GM23338 (cell line): ENCODE results near the gene COMMD10. TPM values are rescaled to one million over a fixed set of nuclear protein-coding genes. Genes with fewer than 3 reads are reported as not detected.

Experiments used
- ATAC-seq: fragments of 200-7000 bp; cut with Tn5 transposase; 3 replicates; pipeline ENCODE4 v1.9.1; 2020
- DNase-seq: peaks from one replicate; pipeline ENCODE4 v3.0.0-alpha.2; 2015; ENCODE audit warnings: low spot score
- H2AFZ ChIP-seq: fragments of 200-600 bp; sonication (generic); 2 replicates; pipeline ENCODE4 v1.8.0; 2016; ENCODE audit warnings: antibody characterized with exemption, mild to moderate bottlenecking, moderate library complexity
- H3F3A ChIP-seq: fragments of 200-600 bp; sonication (generic); replicated peaks from 2 replicates; pipeline ENCODE4 v1.8.0; 2017; ENCODE audit warnings: antibody characterized with exemption, mixed run types, low read depth
- H3K27ac ChIP-seq: fragments of 200-600 bp; sonication (generic); 2 replicates; pipeline ENCODE4 v1.6.1; 2016; ENCODE audit warnings: low read depth
- H3K27me3 ChIP-seq: fragments of 200-600 bp; sonication (generic); 2 replicates; pipeline ENCODE4 v1.8.0; 2016; ENCODE audit warnings: mild to moderate bottlenecking, mixed run types, moderate library complexity; ENCODE audit not compliant: insufficient read depth
- H3K36me3 ChIP-seq: fragments of 200-600 bp; sonication (generic); 2 replicates; pipeline ENCODE4 v1.8.0; 2016; ENCODE audit warnings: mild to moderate bottlenecking; ENCODE audit not compliant: insufficient read depth
- H3K4me1 ChIP-seq: fragments of 200-600 bp; sonication (generic); 2 replicates; pipeline ENCODE4 v1.8.0; 2016; ENCODE audit warnings: mild to moderate bottlenecking, moderate library complexity; ENCODE audit not compliant: insufficient read depth
- H3K4me2 ChIP-seq: fragments of 200-600 bp; sonication (generic); 2 replicates; pipeline ENCODE4 v1.7.1; 2017; ENCODE audit warnings: mixed run types
- H3K4me3 ChIP-seq: fragments of 200-600 bp; sonication (generic); 2 replicates; pipeline ENCODE4 v1.6.1; 2016; ENCODE audit warnings: mixed run types
- H3K79me2 ChIP-seq: fragments of 200-600 bp; sonication (generic); replicated peaks from 2 replicates; pipeline ENCODE4 v1.8.0; 2017; ENCODE audit warnings: mild to moderate bottlenecking; ENCODE audit not compliant: insufficient read depth
- H3K9me2 ChIP-seq: fragments of 200-600 bp; sonication (generic); 2 replicates; pipeline ENCODE4 v1.8.0; 2017; ENCODE audit not compliant: insufficient read depth
- H4K20me1 ChIP-seq: fragments of 200-600 bp; sonication (generic); replicated peaks from 2 replicates; pipeline ENCODE4 v1.8.0; 2017; ENCODE audit warnings: mild to moderate bottlenecking; ENCODE audit not compliant: insufficient read depth
- H3K27ac Mint-ChIP-seq: 2 replicates; pipeline ENCODE4 v1.8.0; 2020; ENCODE audit warnings: inconsistent platforms, mild to moderate bottlenecking, moderate library complexity, mixed read lengths
- H3K27me3 Mint-ChIP-seq: 3 replicates; pipeline ENCODE4 v1.8.0; 2022; ENCODE audit warnings: low read depth, mild to moderate bottlenecking, moderate library complexity, mixed read lengths, inconsistent platforms; ENCODE audit not compliant: insufficient read depth, poor library complexity
- H3K36me3 Mint-ChIP-seq: 3 replicates; pipeline ENCODE4 v1.8.0; 2021; ENCODE audit warnings: low read depth, mild to moderate bottlenecking, inconsistent platforms, moderate library complexity, mixed read lengths
- H3K4me1 Mint-ChIP-seq: 3 replicates; pipeline ENCODE4 v1.8.0; 2020; ENCODE audit warnings: mild to moderate bottlenecking, inconsistent platforms, mixed read lengths
- H3K4me3 Mint-ChIP-seq: 3 replicates; pipeline ENCODE4 v1.8.0; 2021; ENCODE audit warnings: moderate library complexity, mild to moderate bottlenecking, inconsistent platforms, mixed read lengths
- H3K9me3 Mint-ChIP-seq: 3 replicates; pipeline ENCODE4 v1.8.0; 2020; ENCODE audit warnings: moderate library complexity, mild to moderate bottlenecking, inconsistent platforms, mixed read lengths
- CREB1 ChIP-seq: fragments of 250-450 bp; sonication (Bioruptor Pico); IDR thresholded peaks from 2 replicates; pipeline ENCODE4 v1.5.0; 2020; ENCODE audit warnings: low read depth, mild to moderate bottlenecking, moderate library complexity
- EZH2 ChIP-seq: fragments of 200-600 bp; sonication (generic); IDR thresholded peaks from one replicate; pipeline ENCODE4 v1.8.0; 2017; ENCODE audit warnings: antibody characterized with exemption, mild to moderate bottlenecking, low read depth; ENCODE audit not compliant: unreplicated experiment
- EZH2phosphoT487 ChIP-seq: fragments of 200-600 bp; sonication (generic); IDR thresholded peaks from one replicate; pipeline ENCODE4 v1.8.1; 2018; ENCODE audit warnings: antibody characterized with exemption; ENCODE audit not compliant: unreplicated experiment
- NANOG ChIP-seq: IDR thresholded peaks from 2 replicates; pipeline ENCODE4 v1.6.1; 2016; ENCODE audit warnings: antibody characterized with exemption, borderline replicate concordance
- STAT1 ChIP-seq: IDR thresholded peaks from one replicate; pipeline ENCODE4 v1.6.1; 2016; ENCODE audit warnings: antibody characterized with exemption; ENCODE audit not compliant: unreplicated experiment
- ZNF331 ChIP-seq: fragments of 250-450 bp; sonication (Bioruptor Pico); IDR thresholded peaks from 2 replicates; pipeline ENCODE4 v1.5.0; 2020; ENCODE audit warnings: low read depth, mild to moderate bottlenecking, moderate library complexity
- polyA plus RNA-seq: library from polyadenylated mRNA; unstranded; fragments of >200 nt; fragmentation: Nextera tagmentation; extraction: Ambion mirVana; gene quantifications from 2 replicates; pipeline ENCODE4 v1.2.1, GENCODE V29; 2016
- total RNA-seq: library from RNA; depleted of rRNA; stranded (reverse); fragments of >200 nt; shearing (Covaris generic); gene quantifications from 2 replicates; pipeline ENCODE4 v1.2.3, GENCODE V29; 2014
- TF ChIP-seq, protein P1 (sequence below): IDR thresholded peaks from one replicate; pipeline ENCODE4 v1.6.1; 2018; ENCODE audit warnings: antibody characterized with exemption; ENCODE audit not compliant: unreplicated experiment
- TF ChIP-seq, protein P2 (sequence below): IDR thresholded peaks from 2 replicates; pipeline ENCODE4 v1.6.1; 2016; ENCODE audit warnings: antibody characterized with exemption
- TF ChIP-seq, protein P3 (sequence below), 2 experiments: fragments of 200-600 bp in 1 of 2; sonication (generic) in 1 of 2; conservative IDR thresholded peaks; 2 replicates each; pipeline versions ENCODE4 v1.5.1 to v1.6.1; 2016 to 2017; ENCODE audit warnings: antibody characterized with exemption in 2 of 2, low read depth in 2 of 2, mild to moderate bottlenecking in 2 of 2, moderate library complexity in 1 of 2
- TF ChIP-seq, protein P4 (sequence below): fragments of 250-450 bp; sonication (Bioruptor Pico); IDR thresholded peaks from 2 replicates; pipeline ENCODE4 v1.5.0; 2020; ENCODE audit warnings: mild to moderate bottlenecking, moderate library complexity

The COMMD10 gene
- total and polyA plus RNA-seq, 2 experiments from 2014 or later: 58.5 to 84.0 TPM

DNA sequence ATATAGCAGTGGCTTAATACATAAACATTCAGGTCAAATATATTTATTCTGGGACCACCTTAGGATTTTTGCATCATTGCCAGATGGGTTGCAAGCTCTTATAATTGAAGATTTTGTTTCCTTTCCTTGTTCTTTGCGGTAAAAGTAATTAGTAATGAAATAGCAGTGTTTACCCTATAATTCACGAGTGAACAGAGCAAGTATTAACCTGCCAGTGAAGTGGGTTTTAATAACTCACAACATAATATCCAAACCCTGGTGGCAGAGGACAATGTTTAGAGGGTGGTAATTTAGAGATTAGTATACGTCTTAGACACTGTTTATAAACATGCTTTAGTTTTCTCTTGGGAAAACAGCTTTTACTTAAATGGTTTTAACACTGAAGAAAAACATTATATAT, 40.8 kb upstream of the COMMD10 start (continued):
- TF ChIP-seq, protein P1, sequence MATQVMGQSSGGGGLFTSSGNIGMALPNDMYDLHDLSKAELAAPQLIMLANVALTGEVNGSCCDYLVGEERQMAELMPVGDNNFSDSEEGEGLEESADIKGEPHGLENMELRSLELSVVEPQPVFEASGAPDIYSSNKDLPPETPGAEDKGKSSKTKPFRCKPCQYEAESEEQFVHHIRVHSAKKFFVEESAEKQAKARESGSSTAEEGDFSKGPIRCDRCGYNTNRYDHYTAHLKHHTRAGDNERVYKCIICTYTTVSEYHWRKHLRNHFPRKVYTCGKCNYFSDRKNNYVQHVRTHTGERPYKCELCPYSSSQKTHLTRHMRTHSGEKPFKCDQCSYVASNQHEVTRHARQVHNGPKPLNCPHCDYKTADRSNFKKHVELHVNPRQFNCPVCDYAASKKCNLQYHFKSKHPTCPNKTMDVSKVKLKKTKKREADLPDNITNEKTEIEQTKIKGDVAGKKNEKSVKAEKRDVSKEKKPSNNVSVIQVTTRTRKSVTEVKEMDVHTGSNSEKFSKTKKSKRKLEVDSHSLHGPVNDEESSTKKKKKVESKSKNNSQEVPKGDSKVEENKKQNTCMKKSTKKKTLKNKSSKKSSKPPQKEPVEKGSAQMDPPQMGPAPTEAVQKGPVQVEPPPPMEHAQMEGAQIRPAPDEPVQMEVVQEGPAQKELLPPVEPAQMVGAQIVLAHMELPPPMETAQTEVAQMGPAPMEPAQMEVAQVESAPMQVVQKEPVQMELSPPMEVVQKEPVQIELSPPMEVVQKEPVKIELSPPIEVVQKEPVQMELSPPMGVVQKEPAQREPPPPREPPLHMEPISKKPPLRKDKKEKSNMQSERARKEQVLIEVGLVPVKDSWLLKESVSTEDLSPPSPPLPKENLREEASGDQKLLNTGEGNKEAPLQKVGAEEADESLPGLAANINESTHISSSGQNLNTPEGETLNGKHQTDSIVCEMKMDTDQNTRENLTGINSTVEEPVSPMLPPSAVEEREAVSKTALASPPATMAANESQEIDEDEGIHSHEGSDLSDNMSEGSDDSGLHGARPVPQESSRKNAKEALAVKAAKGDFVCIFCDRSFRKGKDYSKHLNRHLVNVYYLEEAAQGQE: no peak
- no peak for TF ChIP-seq EZH2
- TF ChIP-seq STAT1: no peak
- TF ChIP-seq EZH2phosphoT487: no peak

DNA sequence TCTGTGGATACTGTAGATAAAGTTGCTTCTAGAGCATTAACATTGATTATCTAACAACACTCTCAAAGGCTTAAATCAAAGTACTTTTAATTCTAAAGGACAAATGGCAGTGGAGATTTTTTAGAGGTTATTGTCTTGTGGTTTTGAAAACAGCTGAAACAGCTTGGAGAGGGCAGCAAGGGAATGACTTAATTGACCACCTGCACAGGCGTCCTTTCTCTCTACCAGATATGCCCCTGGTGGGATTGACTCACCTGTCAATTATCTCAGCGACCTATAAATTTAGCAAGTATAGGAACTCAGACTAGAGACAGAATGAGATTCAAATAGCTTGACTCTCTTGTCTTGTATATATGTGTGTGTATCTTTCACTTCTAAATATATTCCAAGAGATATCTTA, 39.0 kb upstream of the COMMD10 start:
- peaks cover 3% of the 10 kb centered on the region; the same call in 1 of the 3 replicates for H3K4me1 Mint-ChIP-seq
- Histone ChIP-seq H3K27me3 (no peaks in the 10 kb centered on the region), H3K27ac (no peak overlapping the region), H3K36me3 (no peaks in the 10 kb centered on the region), H3K4me2 (no peak overlapping the region), H3K9me2 (no peaks in the 10 kb centered on the region), H3K4me3 (no peak overlapping the region), H2AFZ (no peak overlapping the region), H4K20me1 (no peaks in the 10 kb centered on the region), H3K79me2 (no peaks in the 10 kb centered on the region), H3F3A (no peaks in the 10 kb centered on the region), H3K4me1 (no peaks in the 10 kb centered on the region)
- no peak overlapping the region for H3K27ac Mint-ChIP-seq
- no peak overlapping the region for H3K4me3 Mint-ChIP-seq
- no peaks in the 10 kb centered on the region for H3K27me3 Mint-ChIP-seq
- no peaks in the 10 kb centered on the region for H3K36me3 Mint-ChIP-seq
- ATAC-seq: no peak
- DNase-seq: no peak
- H3K9me3 Mint-ChIP-seq: no peaks in the 10 kb centered on the region
- TF ChIP-seq EZH2phosphoT487: no peak
- TF ChIP-seq STAT1: no peak
- no peak for TF ChIP-seq EZH2
- no peak for TF ChIP-seq CREB1
- TF ChIP-seq, protein P2, sequence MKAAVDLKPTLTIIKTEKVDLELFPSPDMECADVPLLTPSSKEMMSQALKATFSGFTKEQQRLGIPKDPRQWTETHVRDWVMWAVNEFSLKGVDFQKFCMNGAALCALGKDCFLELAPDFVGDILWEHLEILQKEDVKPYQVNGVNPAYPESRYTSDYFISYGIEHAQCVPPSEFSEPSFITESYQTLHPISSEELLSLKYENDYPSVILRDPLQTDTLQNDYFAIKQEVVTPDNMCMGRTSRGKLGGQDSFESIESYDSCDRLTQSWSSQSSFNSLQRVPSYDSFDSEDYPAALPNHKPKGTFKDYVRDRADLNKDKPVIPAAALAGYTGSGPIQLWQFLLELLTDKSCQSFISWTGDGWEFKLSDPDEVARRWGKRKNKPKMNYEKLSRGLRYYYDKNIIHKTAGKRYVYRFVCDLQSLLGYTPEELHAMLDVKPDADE: no peak
- TF ChIP-seq NANOG: no peak
- TF ChIP-seq, protein P3, sequence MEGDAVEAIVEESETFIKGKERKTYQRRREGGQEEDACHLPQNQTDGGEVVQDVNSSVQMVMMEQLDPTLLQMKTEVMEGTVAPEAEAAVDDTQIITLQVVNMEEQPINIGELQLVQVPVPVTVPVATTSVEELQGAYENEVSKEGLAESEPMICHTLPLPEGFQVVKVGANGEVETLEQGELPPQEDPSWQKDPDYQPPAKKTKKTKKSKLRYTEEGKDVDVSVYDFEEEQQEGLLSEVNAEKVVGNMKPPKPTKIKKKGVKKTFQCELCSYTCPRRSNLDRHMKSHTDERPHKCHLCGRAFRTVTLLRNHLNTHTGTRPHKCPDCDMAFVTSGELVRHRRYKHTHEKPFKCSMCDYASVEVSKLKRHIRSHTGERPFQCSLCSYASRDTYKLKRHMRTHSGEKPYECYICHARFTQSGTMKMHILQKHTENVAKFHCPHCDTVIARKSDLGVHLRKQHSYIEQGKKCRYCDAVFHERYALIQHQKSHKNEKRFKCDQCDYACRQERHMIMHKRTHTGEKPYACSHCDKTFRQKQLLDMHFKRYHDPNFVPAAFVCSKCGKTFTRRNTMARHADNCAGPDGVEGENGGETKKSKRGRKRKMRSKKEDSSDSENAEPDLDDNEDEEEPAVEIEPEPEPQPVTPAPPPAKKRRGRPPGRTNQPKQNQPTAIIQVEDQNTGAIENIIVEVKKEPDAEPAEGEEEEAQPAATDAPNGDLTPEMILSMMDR (conservative IDR thresholded peaks at IDR 0.05; ENCODE audit: low read depth in 2 of 2): no peak
- TF ChIP-seq, protein P4, sequence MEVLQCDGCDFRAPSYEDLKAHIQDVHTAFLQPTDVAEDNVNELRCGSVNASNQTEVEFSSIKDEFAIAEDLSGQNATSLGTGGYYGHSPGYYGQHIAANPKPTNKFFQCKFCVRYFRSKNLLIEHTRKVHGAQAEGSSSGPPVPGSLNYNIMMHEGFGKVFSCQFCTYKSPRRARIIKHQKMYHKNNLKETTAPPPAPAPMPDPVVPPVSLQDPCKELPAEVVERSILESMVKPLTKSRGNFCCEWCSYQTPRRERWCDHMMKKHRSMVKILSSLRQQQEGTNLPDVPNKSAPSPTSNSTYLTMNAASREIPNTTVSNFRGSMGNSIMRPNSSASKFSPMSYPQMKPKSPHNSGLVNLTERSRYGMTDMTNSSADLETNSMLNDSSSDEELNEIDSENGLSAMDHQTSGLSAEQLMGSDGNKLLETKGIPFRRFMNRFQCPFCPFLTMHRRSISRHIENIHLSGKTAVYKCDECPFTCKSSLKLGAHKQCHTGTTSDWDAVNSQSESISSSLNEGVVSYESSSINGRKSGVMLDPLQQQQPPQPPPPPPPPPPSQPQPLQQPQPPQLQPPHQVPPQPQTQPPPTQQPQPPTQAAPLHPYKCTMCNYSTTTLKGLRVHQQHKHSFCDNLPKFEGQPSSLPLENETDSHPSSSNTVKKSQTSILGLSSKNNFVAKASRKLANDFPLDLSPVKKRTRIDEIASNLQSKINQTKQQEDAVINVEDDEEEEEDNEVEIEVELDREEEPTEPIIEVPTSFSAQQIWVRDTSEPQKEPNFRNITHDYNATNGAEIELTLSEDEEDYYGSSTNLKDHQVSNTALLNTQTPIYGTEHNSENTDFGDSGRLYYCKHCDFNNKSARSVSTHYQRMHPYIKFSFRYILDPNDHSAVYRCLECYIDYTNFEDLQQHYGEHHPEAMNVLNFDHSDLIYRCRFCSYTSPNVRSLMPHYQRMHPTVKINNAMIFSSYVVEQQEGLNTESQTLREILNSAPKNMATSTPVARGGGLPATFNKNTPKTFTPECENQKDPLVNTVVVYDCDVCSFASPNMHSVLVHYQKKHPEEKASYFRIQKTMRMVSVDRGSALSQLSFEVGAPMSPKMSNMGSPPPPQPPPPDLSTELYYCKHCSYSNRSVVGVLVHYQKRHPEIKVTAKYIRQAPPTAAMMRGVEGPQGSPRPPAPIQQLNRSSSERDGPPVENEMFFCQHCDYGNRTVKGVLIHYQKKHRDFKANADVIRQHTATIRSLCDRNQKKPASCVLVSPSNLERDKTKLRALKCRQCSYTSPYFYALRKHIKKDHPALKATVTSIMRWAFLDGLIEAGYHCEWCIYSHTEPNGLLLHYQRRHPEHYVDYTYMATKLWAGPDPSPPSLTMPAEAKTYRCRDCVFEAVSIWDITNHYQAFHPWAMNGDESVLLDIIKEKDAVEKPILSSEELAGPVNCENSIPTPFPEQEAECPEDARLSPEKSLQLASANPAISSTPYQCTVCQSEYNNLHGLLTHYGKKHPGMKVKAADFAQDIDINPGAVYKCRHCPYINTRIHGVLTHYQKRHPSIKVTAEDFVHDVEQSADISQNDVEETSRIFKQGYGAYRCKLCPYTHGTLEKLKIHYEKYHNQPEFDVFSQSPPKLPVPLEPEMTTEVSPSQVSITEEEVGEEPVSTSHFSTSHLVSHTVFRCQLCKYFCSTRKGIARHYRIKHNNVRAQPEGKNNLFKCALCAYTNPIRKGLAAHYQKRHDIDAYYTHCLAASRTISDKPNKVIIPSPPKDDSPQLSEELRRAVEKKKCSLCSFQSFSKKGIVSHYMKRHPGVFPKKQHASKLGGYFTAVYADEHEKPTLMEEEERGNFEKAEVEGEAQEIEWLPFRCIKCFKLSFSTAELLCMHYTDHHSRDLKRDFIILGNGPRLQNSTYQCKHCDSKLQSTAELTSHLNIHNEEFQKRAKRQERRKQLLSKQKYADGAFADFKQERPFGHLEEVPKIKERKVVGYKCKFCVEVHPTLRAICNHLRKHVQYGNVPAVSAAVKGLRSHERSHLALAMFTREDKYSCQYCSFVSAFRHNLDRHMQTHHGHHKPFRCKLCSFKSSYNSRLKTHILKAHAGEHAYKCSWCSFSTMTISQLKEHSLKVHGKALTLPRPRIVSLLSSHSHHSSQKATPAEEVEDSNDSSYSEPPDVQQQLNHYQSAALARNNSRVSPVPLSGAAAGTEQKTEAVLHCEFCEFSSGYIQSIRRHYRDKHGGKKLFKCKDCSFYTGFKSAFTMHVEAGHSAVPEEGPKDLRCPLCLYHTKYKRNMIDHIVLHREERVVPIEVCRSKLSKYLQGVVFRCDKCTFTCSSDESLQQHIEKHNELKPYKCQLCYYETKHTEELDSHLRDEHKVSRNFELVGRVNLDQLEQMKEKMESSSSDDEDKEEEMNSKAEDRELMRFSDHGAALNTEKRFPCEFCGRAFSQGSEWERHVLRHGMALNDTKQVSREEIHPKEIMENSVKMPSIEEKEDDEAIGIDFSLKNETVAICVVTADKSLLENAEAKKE (CRISPR knock-in tag): no peak
- no peak for TF ChIP-seq ZNF331
